Measurements from ENCODE around the gene LDLRAD4. TPM values are rescaled to one million over a fixed set of nuclear protein-coding genes. Genes with fewer than 3 reads are reported as not detected.

Gene LDLRAD4
- polyA plus RNA-seq, 4 donors = 10.4 to 20.6 (median 11.6) TPM

DNA sequence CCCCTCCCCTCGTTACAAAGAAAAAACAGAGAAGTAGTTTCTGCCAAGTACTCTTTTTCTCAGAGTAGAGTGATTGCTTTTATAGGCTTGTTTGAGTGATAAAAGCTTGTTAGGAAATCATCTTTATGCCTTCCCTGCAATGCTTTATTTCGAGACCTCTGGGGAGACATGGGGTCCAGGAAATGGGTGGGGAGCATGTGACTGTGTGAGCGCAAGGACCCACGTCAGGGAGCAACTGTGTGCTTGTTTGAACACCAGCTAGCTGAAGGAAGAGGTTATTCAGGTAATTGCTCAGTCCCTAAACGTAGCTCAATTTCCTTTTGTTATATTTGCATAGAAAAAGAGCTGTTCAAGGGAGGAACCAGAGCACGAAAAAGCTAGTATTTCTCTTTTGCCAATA, 320.5 kb downstream of the LDLRAD4 start:
- DNase-seq (ENCODE audit: low read depth in 4 of 4, low spot score in 3 of 4) = no peak

DNA sequence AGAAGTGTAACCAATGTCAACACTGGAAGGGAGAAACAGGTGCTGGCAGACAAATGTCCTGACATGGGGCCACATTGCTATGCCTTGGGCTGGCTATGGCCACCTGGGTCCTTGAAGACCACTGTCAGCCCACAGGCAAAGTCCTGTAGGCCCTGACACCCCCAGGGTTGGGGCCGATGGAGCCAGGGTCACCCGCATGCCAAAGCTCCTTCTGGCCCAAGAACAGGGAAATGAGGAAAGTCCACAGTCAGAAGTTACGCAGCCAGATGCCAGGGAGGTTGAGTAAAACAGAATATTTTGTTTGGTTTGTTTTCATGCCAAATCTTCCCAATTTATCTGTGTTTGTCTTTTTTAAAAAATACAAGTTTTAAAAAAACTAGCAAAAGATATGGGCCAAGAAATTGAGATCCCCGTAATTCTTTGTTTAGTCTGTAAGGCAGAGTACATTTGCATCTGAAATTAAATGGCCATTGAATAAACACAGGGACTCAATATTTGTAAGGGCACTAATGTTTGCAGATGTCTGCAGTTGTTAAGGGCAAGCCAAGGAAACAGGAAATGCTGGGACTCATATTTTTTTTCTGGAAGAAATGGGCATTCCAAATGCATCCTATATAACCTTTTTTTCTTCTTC, 321.4 kb downstream of the LDLRAD4 start:
- no peak for DNase-seq (ENCODE audit: low read depth in 4 of 4, low spot score in 3 of 4)

GRCh38 chr18:13540477-13541182, 322.1 kb downstream of the LDLRAD4 start:
- DNase-seq (ENCODE audit: low read depth in 4 of 4, low spot score in 3 of 4) = no peak

- no peak for DNase-seq (ENCODE audit: low read depth in 4 of 4, low spot score in 3 of 4)
Observed at GRCh38 chr18:13541621-13542519, 323.3 kb downstream of the LDLRAD4 start.

GRCh38 chr18:13542520-13542847, 323.9 kb downstream of the LDLRAD4 start:
- no peak for DNase-seq (ENCODE audit: low read depth in 4 of 4, low spot score in 3 of 4)

- DNase-seq (ENCODE audit: low read depth in 4 of 4, low spot score in 3 of 4) = no peak
Observed at GRCh38 chr18:13543144-13543543, 324.6 kb downstream of the LDLRAD4 start.

- no peak for DNase-seq (ENCODE audit: low read depth in 4 of 4, low spot score in 3 of 4)
Observed at GRCh38 chr18:13543811-13544732, 325.5 kb downstream of the LDLRAD4 start.

DNA sequence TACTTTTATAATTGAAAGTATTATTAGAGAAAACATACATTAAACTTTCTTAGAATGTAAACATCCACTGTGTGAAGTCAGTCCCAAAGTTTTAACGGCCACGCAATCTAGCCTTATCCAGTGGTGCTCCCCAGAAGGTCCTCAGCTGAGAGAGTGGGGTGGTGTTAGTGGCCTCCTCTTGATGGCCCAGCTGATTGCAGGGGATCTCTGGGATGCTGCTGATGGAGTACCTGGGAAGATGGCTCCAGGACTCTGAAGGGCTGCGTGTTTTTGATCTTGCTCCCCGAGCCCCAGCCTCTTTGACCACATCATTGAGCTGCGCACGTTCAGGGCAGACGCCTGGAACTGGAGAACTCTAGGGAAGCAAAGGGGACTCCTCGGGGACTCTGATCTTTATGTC, 326.4 kb downstream of the LDLRAD4 start:
- no peak for DNase-seq (ENCODE audit: low read depth in 4 of 4, low spot score in 3 of 4)

- DNase-seq (ENCODE audit: low read depth in 4 of 4, low spot score in 3 of 4) = no peak
Observed at GRCh38 chr18:13545514-13545913, 327.0 kb downstream of the LDLRAD4 start.

DNA sequence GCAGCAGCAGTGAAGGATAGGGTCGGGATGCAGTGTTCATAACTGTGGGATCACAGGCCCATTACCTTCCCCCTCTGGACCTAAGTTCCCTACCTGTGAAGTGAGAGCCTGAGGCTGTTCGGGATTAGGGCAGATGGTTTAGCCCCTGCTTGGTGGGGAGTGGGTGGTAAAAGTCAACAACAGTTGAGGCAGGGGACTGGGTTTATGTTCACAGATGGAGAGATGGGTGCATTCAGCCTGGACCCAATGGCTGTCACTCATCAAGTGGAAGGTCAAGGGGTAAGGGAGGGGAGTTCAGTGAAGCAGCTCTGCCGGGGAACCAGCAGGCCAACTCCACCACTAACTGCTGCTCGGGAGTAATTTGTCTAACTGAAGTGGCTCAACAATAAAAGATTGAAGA, 327.4 kb downstream of the LDLRAD4 start:
- no peak for DNase-seq (ENCODE audit: low read depth in 4 of 4, low spot score in 3 of 4)

DNA sequence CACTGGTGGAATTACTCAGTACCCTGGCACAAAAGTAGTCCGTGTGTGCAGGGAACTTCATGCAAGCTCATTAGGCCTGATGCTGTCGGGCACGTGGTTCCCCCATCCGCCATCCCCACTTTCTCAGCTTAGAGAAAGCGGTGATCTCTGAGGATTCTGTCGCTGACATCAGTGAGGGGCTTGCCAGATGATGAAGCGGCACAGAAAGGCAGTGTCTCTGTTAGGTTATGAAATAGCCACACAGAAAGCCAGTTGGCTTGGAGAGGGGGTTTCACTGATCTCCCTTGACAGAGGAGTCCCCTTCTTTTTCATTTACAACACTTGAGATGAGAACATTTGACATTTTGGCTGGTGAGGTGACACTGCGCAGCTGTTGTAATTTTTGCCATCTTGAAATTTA, 328.1 kb downstream of the LDLRAD4 start:
- DNase-seq (ENCODE audit: low read depth in 4 of 4, low spot score in 3 of 4) = no peak

DNA sequence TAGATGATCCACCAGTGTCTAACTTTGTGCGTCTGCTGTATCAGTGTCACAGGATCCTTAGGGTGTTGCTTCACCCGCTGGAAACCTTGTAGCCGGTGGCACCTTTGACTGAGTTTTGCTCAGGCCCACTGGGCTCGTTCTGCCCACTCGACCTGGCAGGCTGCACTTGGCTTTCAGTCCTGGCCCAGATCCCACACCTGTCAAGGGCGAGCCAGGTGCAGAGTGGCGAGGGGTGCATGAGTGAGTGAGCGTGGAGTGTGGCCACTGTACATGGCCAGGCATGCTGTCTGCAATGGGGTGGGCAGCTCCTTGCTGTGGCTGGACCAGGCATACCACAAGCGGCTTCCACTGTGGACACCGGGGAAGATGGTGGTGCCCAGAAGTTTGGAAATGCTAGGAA, 328.8 kb downstream of the LDLRAD4 start:
- DNase-seq (ENCODE audit: low read depth in 4 of 4, low spot score in 3 of 4) = no peak

GRCh38 chr18:13548106-13548819, 329.7 kb downstream of the LDLRAD4 start:
- DNase-seq (ENCODE audit: low read depth in 4 of 4, low spot score in 3 of 4) = no peak

GRCh38 chr18:13548966-13549879, 330.7 kb downstream of the LDLRAD4 start:
- no peak for DNase-seq (ENCODE audit: low read depth in 4 of 4, low spot score in 3 of 4)

GRCh38 chr18:13549880-13550232, 331.3 kb downstream of the LDLRAD4 start:
- no peak for DNase-seq (ENCODE audit: low read depth in 4 of 4, low spot score in 3 of 4)

DNA sequence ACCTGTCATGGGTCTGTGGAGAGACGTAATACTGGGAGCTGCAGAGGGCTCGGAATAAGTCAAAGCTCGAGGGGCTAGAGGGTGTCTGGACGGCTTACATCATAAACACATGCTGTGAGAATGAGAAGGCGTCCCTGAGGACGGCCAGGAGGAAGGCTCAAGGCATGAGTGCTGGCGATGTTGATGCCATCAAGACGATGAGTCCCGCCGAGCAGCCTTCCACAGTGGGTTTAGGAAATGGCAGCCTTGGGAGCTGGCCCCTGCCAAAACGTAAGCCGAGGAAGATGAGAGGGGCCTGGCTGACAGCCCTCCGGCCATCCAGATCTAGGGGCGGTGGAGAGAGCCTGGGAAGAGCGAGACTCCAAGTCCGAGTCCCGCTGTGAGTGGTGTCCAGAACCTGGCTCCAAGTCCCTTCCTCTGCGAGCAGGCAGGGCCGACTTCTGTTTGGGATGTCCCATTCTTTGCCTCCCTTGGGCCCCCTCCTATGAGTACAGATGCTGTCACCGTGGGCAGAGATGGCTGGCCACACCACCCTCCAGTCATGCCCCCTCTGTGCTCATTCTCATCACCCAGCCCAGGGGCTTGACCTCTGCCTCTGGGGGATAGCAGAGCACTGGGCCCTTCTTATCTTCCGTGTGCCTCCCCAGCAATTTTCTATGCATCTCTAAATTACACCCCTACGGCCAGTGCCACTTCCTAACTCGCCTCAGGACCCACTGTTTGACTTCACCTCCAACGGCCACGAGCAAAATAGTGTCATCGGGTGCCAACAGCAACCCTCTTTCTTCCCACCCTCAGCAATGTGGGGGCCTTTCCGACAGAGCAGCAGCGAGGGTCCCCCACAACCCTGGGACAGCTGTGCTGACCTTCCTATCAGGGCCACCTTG, 332.1 kb downstream of the LDLRAD4 start:
- DNase-seq (ENCODE audit: low read depth in 4 of 4, low spot score in 3 of 4) = no peak

DNA sequence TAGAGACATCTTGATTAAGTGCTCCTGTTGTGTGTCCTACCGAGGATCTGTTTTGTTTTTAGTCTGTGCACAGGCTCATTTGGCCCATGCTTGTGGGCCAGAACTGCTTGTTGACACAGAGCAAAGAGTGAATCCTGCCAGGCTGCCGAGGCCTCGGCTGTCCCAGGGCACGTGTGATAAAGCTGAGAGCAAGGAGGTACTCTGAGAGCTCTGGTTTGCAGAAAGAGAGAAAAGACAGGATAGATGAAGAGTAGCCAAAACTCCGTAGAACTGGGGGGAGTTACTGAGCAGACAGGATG, 332.7 kb downstream of the LDLRAD4 start:
- no peak for DNase-seq (ENCODE audit: low read depth in 4 of 4, low spot score in 3 of 4)

Measured in left renal pelvis (tissue), 4 donors.